Lower leg skin (tissue), 3 donors: ENCODE data around the gene UQCC2.

ENCODE experiments used
- CTCF ChIP-seq, 3 donors: fragments of 450-650 bp; IDR thresholded peaks; one replicate each; pipeline ENCODE4 v1.5.1; 2016; ENCODE audit warnings: antibody characterized with exemption in 3 of 3, mild to moderate bottlenecking in 3 of 3, moderate library complexity in 2 of 3
- POLR2A ChIP-seq, 2 donors: fragments of 450-650 bp; IDR thresholded peaks; one replicate each; pipeline ENCODE4 v1.6.1; 2016 to 2017; ENCODE audit warnings: antibody characterized with exemption in 2 of 2, mild to moderate bottlenecking in 1 of 2, moderate library complexity in 1 of 2

DNA sequence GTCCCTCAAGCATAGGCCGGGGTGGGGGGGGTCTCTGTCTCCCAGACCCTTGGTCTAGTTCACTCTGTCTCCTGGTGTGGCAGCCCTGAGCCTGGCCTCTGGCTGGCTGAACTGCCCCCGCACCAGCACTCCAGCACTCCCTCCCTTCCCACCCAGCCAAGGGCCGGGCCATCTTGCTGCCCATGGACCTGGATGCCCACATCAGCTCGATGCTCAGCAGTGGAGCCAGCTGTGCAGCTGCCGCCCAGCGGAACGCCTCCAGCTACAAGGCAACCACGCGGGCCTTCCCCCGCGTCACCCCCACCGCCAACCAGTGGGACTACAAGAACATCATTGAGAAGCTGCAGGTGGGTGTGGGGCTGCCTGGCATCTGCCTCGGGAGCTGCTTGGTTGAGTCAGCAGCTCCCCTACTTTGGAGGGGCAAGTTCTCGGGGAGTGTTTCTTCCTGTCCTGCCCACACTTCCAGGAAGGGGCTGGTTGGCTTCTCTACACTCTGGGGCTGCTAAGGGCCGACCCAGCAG, 28.4 kb downstream of the UQCC2 start:
- TF ChIP-seq CTCF (IDR thresholded peaks at IDR 0.05), result no peak
- TF ChIP-seq POLR2A (IDR thresholded peaks at IDR 0.05), result no peak
